ENCODE results near the gene TRIM43.
"Not testable (repeated sequence)": the region's sequence is repeated elsewhere in the genome, so short reads cannot be mapped to it uniquely, and the experiment has no call there.

TRIM43 gene

GRCh38 chr2:95642360-95642759 is 50.6 kb downstream of the TRIM43 start:
- DNase-seq: not testable (repeated sequence)

GRCh38 chr2:95642951-95643350 is 51.1 kb downstream of the TRIM43 start:
- DNase-seq: not testable (repeated sequence)

GRCh38 chr2:95645312-95645711 is 53.5 kb downstream of the TRIM43 start:
- not testable (repeated sequence) for DNase-seq

- not testable (repeated sequence) for DNase-seq
Measured at GRCh38 chr2:95646274-95646994, 54.6 kb downstream of the TRIM43 start.

- DNase-seq: not testable (repeated sequence)
Measured at GRCh38 chr2:95648894-95649544, 57.2 kb downstream of the TRIM43 start.
